Natural killer cell (primary cell): ENCODE results near the gene GTF2F1. TPM values are rescaled to one million over a fixed set of nuclear protein-coding genes. Genes with fewer than 3 reads are reported as not detected.

Experiments used
- ATAC-seq, 3 donors: fragments of 150-1000 bp in 2 of 3; fragments of 200-7000 bp in 1 of 3; cut with Tn5 transposase; 1 replicate in 1 of 3; 2 replicates in 2 of 3; pipeline ENCODE4 v1.10.0; 2021; ENCODE audit warnings: mild to moderate bottlenecking in 2 of 3, moderate library complexity in 2 of 3
- DNase-seq, 2 donors: peaks; one replicate each; pipeline versions ENCODE4 v3.0.0 to v3.0.0-alpha.2; 2013 to 2021; ENCODE audit warnings: mixed read lengths in 1 of 2
- H3K27ac ChIP-seq: one replicate; pipeline ENCODE4 v1.5.1; 2013; ENCODE audit warnings: mild to moderate bottlenecking, low read length
- H3K27me3 ChIP-seq: one replicate; pipeline ENCODE4 v1.6.1; 2013; ENCODE audit warnings: low read length; ENCODE audit not compliant: control insufficient read depth, insufficient read depth
- H3K36me3 ChIP-seq: one replicate; pipeline ENCODE4 v1.6.1; 2013; ENCODE audit warnings: low read length; ENCODE audit not compliant: control insufficient read depth, insufficient read depth
- H3K4me1 ChIP-seq: one replicate; pipeline ENCODE4 v1.6.1; 2013; ENCODE audit warnings: low read length; ENCODE audit not compliant: control insufficient read depth, insufficient read depth
- H3K4me3 ChIP-seq: one replicate; pipeline ENCODE4 v1.5.1; 2013; ENCODE audit warnings: low read length
- H3K9me3 ChIP-seq: one replicate; pipeline ENCODE4 v1.6.1; 2013; ENCODE audit warnings: low read length; ENCODE audit not compliant: control insufficient read depth, insufficient read depth
- H3K27ac Mint-ChIP-seq, 2 donors: one replicate each; pipeline ENCODE4 v1.8.0; 2022; ENCODE audit warnings: mild to moderate bottlenecking in 2 of 2, mixed read lengths in 2 of 2, moderate library complexity in 1 of 2
- H3K27me3 Mint-ChIP-seq, 2 donors: one replicate each; pipeline ENCODE4 v1.8.0; 2022; ENCODE audit warnings: low read depth in 2 of 2, mixed read lengths in 2 of 2
- H3K36me3 Mint-ChIP-seq: one replicate; pipeline ENCODE4 v1.8.0; 2022; ENCODE audit warnings: mixed read lengths
- H3K4me1 Mint-ChIP-seq, 2 donors: one replicate each; pipeline ENCODE4 v1.8.0; 2022; ENCODE audit warnings: mixed read lengths in 2 of 2
- H3K4me3 Mint-ChIP-seq: one replicate; pipeline ENCODE4 v1.8.0; 2022; ENCODE audit warnings: mild to moderate bottlenecking, moderate library complexity, mixed read lengths
- H3K9me3 Mint-ChIP-seq, 2 donors: one replicate each; pipeline ENCODE4 v1.8.0; 2022; ENCODE audit warnings: mixed read lengths in 2 of 2
- CTCF ChIP-seq: fragments of 200-600 bp; IDR thresholded peaks from one replicate; pipeline ENCODE4 v1.8.0; 2022; ENCODE audit warnings: antibody characterized with exemption
- WGBS: methylation state at CpG from one replicate; pipeline ENCODE4 v1.1.7; 2013; ENCODE audit warnings: missing lambda C conversion rate; ENCODE audit not compliant: insufficient coverage; 5-methylcytosine and 5-hydroxymethylcytosine counted together
- intact Hi-C: fragments of 100-400 bp; cut with micrococcal nuclease; formaldehyde crosslinking; loops from one replicate; pipeline ENCODE4 v1.14.2; 2022
- total RNA-seq, 4 donors: library from RNA; stranded (reverse); fragments of 120-200 nt in 1 of 4; gene quantifications; one replicate each; pipeline versions ENCODE4 v1.2.3 to v1.2.4, GENCODE V29; 2013 to 2022

GTF2F1 gene
- total RNA-seq, 3 donors from 2014 or later (not counting 1 experiment from before 2014, with no cell fraction given) = 56.6 to 63.9 (median 63.9) TPM

GRCh38 chr19:6412447-6413091 lies 19.6 kb upstream of the GTF2F1 start:
- Histone ChIP-seq H3K4me3 (no peak overlapping the region), H3K9me3 (no peaks in the 10 kb centered on the region), H3K27ac (no peak overlapping the region), H3K36me3 (peaks cover 33% of the 10 kb centered on the region), H3K4me1 (no peaks in the 10 kb centered on the region), H3K27me3 (no peaks in the 10 kb centered on the region)
- H3K4me3 Mint-ChIP-seq = no peak overlapping the region
- no peaks in the 10 kb centered on the region for H3K27me3 Mint-ChIP-seq
- WGBS = 83% methylated on average over 14 of the region's 15 CpGs
- TF ChIP-seq CTCF = peak; percentile 40
- H3K9me3 Mint-ChIP-seq = no peaks in the 10 kb centered on the region
- no peak overlapping the region for H3K27ac Mint-ChIP-seq
- H3K4me1 Mint-ChIP-seq = no peaks in the 10 kb centered on the region
- ATAC-seq = peak; percentile 45 to 70 (median 61)
- intact Hi-C loops = no loop called here
- no peaks in the 10 kb centered on the region for H3K36me3 Mint-ChIP-seq
- DNase-seq = peak in 1 of 2 donors; percentile 72

- no peaks in the 10 kb centered on the region for H3K4me1 ChIP-seq
- ATAC-seq (no peak), DNase-seq (no peak)
- H3K27me3 Mint-ChIP-seq = no peaks in the 10 kb centered on the region
- H3K4me3 ChIP-seq = no peak overlapping the region
- H3K36me3 Mint-ChIP-seq = no peaks in the 10 kb centered on the region
- H3K9me3 ChIP-seq = no peaks in the 10 kb centered on the region
- no peak for TF ChIP-seq CTCF
- 94% methylated on average over 12 of the region's 12 CpGs for WGBS
- peaks cover 28% of the 10 kb centered on the region for H3K36me3 ChIP-seq
- no peak overlapping the region for H3K27ac ChIP-seq
- no peak overlapping the region for H3K4me3 Mint-ChIP-seq
- no peaks in the 10 kb centered on the region for H3K4me1 Mint-ChIP-seq
- H3K9me3 Mint-ChIP-seq = no peaks in the 10 kb centered on the region
- H3K27ac Mint-ChIP-seq = no peak overlapping the region
- no peaks in the 10 kb centered on the region for H3K27me3 ChIP-seq
- intact Hi-C loops = no loop called here
Observed at GRCh38 chr19:6412061-6412446, 19.1 kb upstream of the GTF2F1 start.

GRCh38 chr19:6409346-6409745 lies 16.4 kb upstream of the GTF2F1 start:
- intact Hi-C loops = no loop called here
- WGBS = 99% methylated on average over 6 of the region's 6 CpGs

More at GRCh38 chr19:6409346-6409745, 16.4 kb upstream of the GTF2F1 start:
- TF ChIP-seq CTCF = no peak
- Histone ChIP-seq H3K9me3 (no peaks in the 10 kb centered on the region), H3K36me3 (peaks cover 4% of the 10 kb centered on the region), H3K27me3 (no peaks in the 10 kb centered on the region), H3K4me1 (no peaks in the 10 kb centered on the region), H3K4me3 (no peak overlapping the region), H3K27ac (no peak overlapping the region)
- no peak overlapping the region for H3K4me3 Mint-ChIP-seq
- no peaks in the 10 kb centered on the region for H3K27me3 Mint-ChIP-seq
- H3K9me3 Mint-ChIP-seq = no peaks in the 10 kb centered on the region
- no peaks in the 10 kb centered on the region for H3K4me1 Mint-ChIP-seq
- H3K36me3 Mint-ChIP-seq = no peaks in the 10 kb centered on the region
- no peak for DNase-seq
- no peak overlapping the region for H3K27ac Mint-ChIP-seq
- ATAC-seq = no peak
